HepG2 (cell line): ENCODE results near the gene DDX3Y. TPM values are rescaled to one million over a fixed set of nuclear protein-coding genes. Genes with fewer than 3 reads are reported as not detected.
A peak's percentile ranks its signal among the peaks of the same experiment; 100 is the strongest.

Experiments used
- ATAC-seq: fragments of 200-7000 bp; cut with Tn5 transposase; 3 replicates; pipeline ENCODE4 v1.9.1; 2020; ENCODE audit warnings: mild to moderate bottlenecking, moderate library complexity
- Bru-seq: library from RNA; stranded (reverse); fragments of 400-500 nt; gene quantifications from one replicate; lab custom pipeline; 2021; lab: Mats Ljungman, UMichigan
- BruChase-seq, 2 experiments: library from RNA; stranded (reverse); fragments of 400-500 nt; gene quantifications; one replicate each; lab custom pipeline; 2021; lab: Mats Ljungman, UMichigan
- BruUV-seq: library from RNA; stranded (reverse); fragments of 400-500 nt; replicated peaks from 2 replicates; lab custom pipeline; 2021; lab: Mats Ljungman, UMichigan
- CTCF ChIA-PET: fragments of 300-600 bp; formaldehyde crosslinking; extraction: SDS; loops from one replicate; lab custom pipeline; 2021; ENCODE audit warnings: low total read pairs, inconsistent platforms, low intra/inter-chr PET ratio; lab: Yijun Ruan, JAX
- POLR2A ChIA-PET: fragments of 350-600 bp; sonication (Branson Sonifier 250); formaldehyde crosslinking; loops from one replicate; lab custom pipeline; 2020; ENCODE audit warnings: antibody characterized with exemption, inconsistent platforms; lab: Yijun Ruan, JAX
- DNase-seq: peaks from one replicate; pipeline ENCODE4 v3.0.0-alpha.2; 2015; ENCODE audit warnings: low spot score
- FAIRE-seq: peaks from 3 replicates; lab custom pipeline; 2011; peaks lifted over from hg19 to GRCh38; lab: Jason Lieb, UNC
- H2AFZ ChIP-seq: one replicate; pipeline ENCODE4 v1.6.1; 2011; ENCODE audit warnings: low read length, inconsistent platforms
- H3K27ac ChIP-seq: fragments of 300-600 bp; 3 replicates; pipeline ENCODE4 v1.8.0; 2011; ENCODE audit warnings: mixed run types, mild to moderate bottlenecking, mixed read lengths, low read length, inconsistent platforms; ENCODE audit not compliant: insufficient read depth; ENCODE audit errors: extremely low read length
- H3K27me3 ChIP-seq, 2 experiments: fragments of 200-600 bp in 1 of 2; 2 replicates in 1 of 2; 3 replicates in 1 of 2; pipeline versions ENCODE4 v1.6.0 to v1.8.0; 2011; ENCODE audit warnings: low read length in 2 of 2, mild to moderate bottlenecking in 2 of 2, moderate library complexity in 2 of 2, inconsistent platforms in 1 of 2; ENCODE audit not compliant: insufficient read depth in 2 of 2, control insufficient read depth in 1 of 2
- H3K36me3 ChIP-seq, 2 experiments: fragments of 200-600 bp in 1 of 2; replicated peaks in 1 of 2; 2 replicates in 1 of 2; 3 replicates in 1 of 2; pipeline versions ENCODE4 v1.5.1 to v1.8.0; 2011; ENCODE audit warnings: low read length in 2 of 2, inconsistent platforms in 1 of 2; ENCODE audit not compliant: insufficient read depth in 2 of 2, control insufficient read depth in 1 of 2
- H3K4me1 ChIP-seq: 2 replicates; pipeline ENCODE4 v1.5.1; 2012; ENCODE audit warnings: low read length, inconsistent platforms; ENCODE audit not compliant: insufficient read depth
- H3K4me2 ChIP-seq: 2 replicates; pipeline ENCODE4 v1.6.0; 2011; ENCODE audit warnings: low read depth, low read length, inconsistent platforms
- H3K4me3 ChIP-seq, 3 experiments: fragments of 200-600 bp in 1 of 3; sonication (generic), shearing (Covaris generic) in 1 of 3; replicated peaks in 1 of 3; 2 replicates each; pipeline ENCODE4 v1.5.1; 2011 to 2016; ENCODE audit warnings: low read length in 3 of 3, inconsistent platforms in 2 of 3, low read depth in 2 of 3, mild to moderate bottlenecking in 2 of 3, control low read depth in 1 of 3, mixed read lengths in 1 of 3; ENCODE audit not compliant: insufficient read depth in 1 of 3
- H3K79me2 ChIP-seq: one replicate; pipeline ENCODE4 v1.6.1; 2011; ENCODE audit warnings: low read length, inconsistent platforms; ENCODE audit not compliant: insufficient read depth
- H3K9ac ChIP-seq: 2 replicates; pipeline ENCODE4 v1.6.0; 2011; ENCODE audit warnings: mild to moderate bottlenecking, low read depth, low read length, inconsistent platforms; ENCODE audit not compliant: insufficient read depth
- H3K9me3 ChIP-seq: 2 replicates; pipeline ENCODE4 v1.5.1; 2012; ENCODE audit warnings: mild to moderate bottlenecking, low read length
- H4K20me1 ChIP-seq: 2 replicates; pipeline ENCODE4 v1.6.0; 2011; ENCODE audit warnings: inconsistent platforms, mild to moderate bottlenecking, low read length, moderate library complexity; ENCODE audit not compliant: insufficient read depth
- ARID2 ChIP-seq: sonication (generic); formaldehyde crosslinking; IDR thresholded peaks from 2 replicates; pipeline ENCODE4 v1.8.1; 2022; ENCODE audit warnings: mild to moderate bottlenecking, missing genetic modification reagents, borderline replicate concordance
- DMAP1 ChIP-seq: IDR thresholded peaks from 2 replicates; pipeline ENCODE4 v1.6.1; 2016
- FOSL2 ChIP-seq: sonication (generic); formaldehyde crosslinking; IDR thresholded peaks from 2 replicates; pipeline ENCODE4 v1.4.0; 2020; ENCODE audit warnings: missing genetic modification reagents
- ISX ChIP-seq: sonication (generic); formaldehyde crosslinking; conservative IDR thresholded peaks from 2 replicates; pipeline ENCODE4 v1.5.0; 2020; ENCODE audit warnings: missing genetic modification reagents
- KDM2A ChIP-seq: sonication (generic); formaldehyde crosslinking; IDR thresholded peaks from 2 replicates; pipeline ENCODE4 v1.4.0; 2020; ENCODE audit warnings: low read depth, missing genetic modification reagents, borderline replicate concordance
- KMT2B ChIP-seq: IDR thresholded peaks from 2 replicates; pipeline ENCODE4 v1.6.1; 2016; ENCODE audit warnings: missing genetic modification reagents, missing compliant biosample characterization
- MIER3 ChIP-seq: IDR thresholded peaks from 2 replicates; pipeline ENCODE4 v1.6.1; 2016; ENCODE audit warnings: missing compliant biosample characterization, borderline replicate concordance
- NFYB ChIP-seq: sonication (generic); formaldehyde crosslinking; IDR thresholded peaks from 2 replicates; pipeline ENCODE4 v1.4.0; 2020; ENCODE audit warnings: missing genetic modification reagents
- SAP130 ChIP-seq: IDR thresholded peaks from 2 replicates; pipeline ENCODE4 v1.6.1; 2016; ENCODE audit warnings: low read depth
- TAF1 ChIP-seq: sonication (generic); formaldehyde crosslinking; IDR thresholded peaks from 2 replicates; pipeline ENCODE4 v1.4.0; 2020; ENCODE audit warnings: missing genetic modification reagents
- ZBTB43 ChIP-seq: sonication (generic); formaldehyde crosslinking; conservative IDR thresholded peaks from 2 replicates; pipeline ENCODE4 v1.4.0; 2020; ENCODE audit warnings: missing genetic modification reagents
- ZFX ChIP-seq: sonication (generic); formaldehyde crosslinking; IDR thresholded peaks from 2 replicates; pipeline ENCODE4 v1.4.0; 2020; ENCODE audit warnings: mild to moderate bottlenecking, low read depth, missing genetic modification reagents, moderate library complexity
- ZKSCAN1 ChIP-seq: fragments of 150-350 bp; IDR thresholded peaks from 2 replicates; pipeline ENCODE4 v1.6.1; 2014; ENCODE audit warnings: low read length
- ZNF331 ChIP-seq: sonication (generic); formaldehyde crosslinking; IDR thresholded peaks from 2 replicates; pipeline ENCODE4 v1.4.0; 2020; ENCODE audit warnings: missing genetic modification reagents
- WGBS: methylation state at CpG from one replicate; pipeline ENCODE4 v1.1.6; 2017; ENCODE audit warnings: low lambda C conversion rate; 5-methylcytosine and 5-hydroxymethylcytosine counted together
- in situ Hi-C: cut with HindIII; loops from 2 replicates; pipeline ENCODE4 v1.10.0; 2017; ENCODE audit warnings: low pct_unique_long_range_greater_than_20kb; ENCODE audit not compliant: extremely low pct_ligation_motif_present
- intact Hi-C: fragments of 100-400 bp; cut with micrococcal nuclease; formaldehyde crosslinking; loops from one replicate; pipeline ENCODE4 v1.10.0; 2022; ENCODE audit not compliant: unreplicated experiment
- long read RNA-seq, 2 experiments: library from RNA in 1 of 2; library from polyadenylated mRNA in 1 of 2; stranded (forward) in 1 of 2; unstranded in 1 of 2; transcript quantifications; one replicate each; pipeline ENCODE4 v2.0.0, GENCODE V29; 2019 to 2022
- polyA minus RNA-seq, 3 experiments: library from RNA; depleted of rRNA, polyadenylated mRNA; stranded (reverse); fragments of >200 nt; gene quantifications; 2 replicates each; pipeline ENCODE4 v1.2.3, GENCODE V29; 2011; ENCODE audit warnings: low replicate concordance in 1 of 3
- polyA plus RNA-seq, 8 experiments: library from polyadenylated mRNA; depleted of rRNA in 3 of 8; stranded (reverse) in 7 of 8; unstranded in 1 of 8; fragments of >200 nt; fragmentation: Illumina TruSeq in 4 of 8; extraction: Trizol in 4 of 8; gene quantifications; 2 replicates each; pipeline versions ENCODE4 v1.2.1 to v1.2.3, GENCODE V29; 2011 to 2016; ENCODE audit warnings: low read depth in 4 of 8, missing spikeins in 1 of 8, mixed read lengths in 1 of 8; ENCODE audit not compliant: insufficient read depth in 1 of 8
- total RNA-seq, 5 experiments: library from RNA; depleted of rRNA; stranded (reverse); fragments of >200 nt; fragmentation: Illumina TruSeq; extraction: Trizol; gene quantifications; 2 replicates each; pipeline ENCODE4 v1.2.3, GENCODE V29; 2016; ENCODE audit warnings: low read depth in 1 of 5
- TF ChIP-seq, protein P1 (sequence below): sonication (generic); formaldehyde crosslinking; IDR thresholded peaks from 2 replicates; pipeline ENCODE4 v1.9.0; 2022; ENCODE audit warnings: low read depth, missing genetic modification reagents

The DDX3Y gene
- total RNA-seq (2016; rRNA removed; fragmentation: Illumina TruSeq; extraction: Trizol) (112 and 135 TPM in 2 replicates), polyA plus RNA-seq (2011; rRNA removed) (102 and 113 TPM in 2 replicates), polyA minus RNA-seq (2011; rRNA and poly(A)+ RNA removed; ENCODE audit: low replicate concordance) (23.3 TPM in 1 of 2 replicates, not detected in the other), Bru-seq, nascent RNA (percentile 97 among the genes with signal in this experiment), BruChase-seq, experiment 1, labeled RNA remaining after a 6-hour chase (percentile 99 among the genes with signal in this experiment), BruChase-seq, experiment 2, labeled RNA remaining after a 2-hour chase (percentile 99 among the genes with signal in this experiment)
- 23.4 and 24.8 TPM in 2 replicates for total RNA-seq (2016; cell fraction: cytosol; rRNA removed; fragmentation: Illumina TruSeq; extraction: Trizol; ENCODE audit: low read depth)
- 114 and 133 TPM in 2 replicates for total RNA-seq (2016; cell fraction: insoluble cytoplasmic fraction; rRNA removed; fragmentation: Illumina TruSeq; extraction: Trizol)
- total RNA-seq (2016; cell fraction: membrane; rRNA removed; fragmentation: Illumina TruSeq; extraction: Trizol): 12.8 and 18.6 TPM in 2 replicates
- 192 and 199 TPM in 2 replicates for total RNA-seq (2016; cell fraction: nucleus; rRNA removed; fragmentation: Illumina TruSeq; extraction: Trizol)
- polyA plus RNA-seq (2011; cell fraction: cytosol; rRNA removed): 14.7 and 24.8 TPM in 2 replicates
- polyA plus RNA-seq (2011; cell fraction: nucleus; rRNA removed): 252 and 367 TPM in 2 replicates
- 133 and 160 TPM in 2 replicates for polyA plus RNA-seq (2012)
- polyA plus RNA-seq (2016; cell fraction: cytosol; fragmentation: Illumina TruSeq; extraction: Trizol; ENCODE audit: low read depth): 1.2 and 1.7 TPM in 2 replicates
- polyA plus RNA-seq (2016; cell fraction: insoluble cytoplasmic fraction; fragmentation: Illumina TruSeq; extraction: Trizol; ENCODE audit: low read depth): 70.5 and 71.6 TPM in 2 replicates
- polyA plus RNA-seq (2016; cell fraction: membrane; fragmentation: Illumina TruSeq; extraction: Trizol; ENCODE audit: low read depth): 3.6 and 5.0 TPM in 2 replicates
- 182 and 217 TPM in 2 replicates for polyA plus RNA-seq (2016; cell fraction: nucleus; fragmentation: Illumina TruSeq; extraction: Trizol; ENCODE audit: insufficient read depth, low read depth)
- 24.7 and 31.3 TPM in 2 replicates for polyA minus RNA-seq (2011; cell fraction: cytosol; rRNA and poly(A)+ RNA removed)
- polyA minus RNA-seq (2011; cell fraction: nucleus; rRNA and poly(A)+ RNA removed): 469 and 473 TPM in 2 replicates
- long read RNA-seq, experiment 1, full-length matches to known transcripts: 12 of 20 reads
- long read RNA-seq, experiment 1, partial matches to known transcripts: 2 of 20 reads
- long read RNA-seq, experiment 1, other reads (novel, unspliced or antisense): 6 of 20 reads
- long read RNA-seq, experiment 2, full-length matches to known transcripts: 13 of 69 reads
- long read RNA-seq, experiment 2, partial matches to known transcripts: 7 of 69 reads
- long read RNA-seq, experiment 2, other reads (novel, unspliced or antisense): 49 of 69 reads

- H3K4me3 ChIP-seq: peak within 1 kb of the TSS; percentile 70 to 94 (median 77)
- peak; percentile 99 for FAIRE-seq
- ChIA-PET CTCF (no interaction called here), POLR2A (interaction anchor here (0.8 to 1.0 kb wide), 2 partner anchors 14 to 800 kb away, joined by 3 to 4 read pairs; no protein-coding TSS in a partner anchor)
- DNase-seq: peak; percentile 85
- in situ Hi-C loops: loop anchor here (25.0 kb wide), 1 partner anchor 432 kb away; no protein-coding TSS in a partner anchor
- H2AFZ ChIP-seq: peak within 1 kb of the TSS; percentile 98
- H3K27ac ChIP-seq: peak within 1 kb of the TSS; percentile 96
- intact Hi-C loops: no loop called here
- no peaks in the 10 kb centered on the region for H3K36me3 ChIP-seq
- BruUV-seq: TSS peak; percentile 67
- H3K9ac ChIP-seq: peak within 1 kb of the TSS; percentile 98
- peaks cover 40% of the 10 kb centered on the region for H4K20me1 ChIP-seq
- ATAC-seq: peak; percentile 96
- H3K9me3 ChIP-seq: no peaks in the 10 kb centered on the region
- 10% methylated on average over 12 of the region's 54 CpGs for WGBS
- peaks cover 28% of the 10 kb centered on the region for H3K4me1 ChIP-seq
- peak within 1 kb of the TSS; percentile 71 for H3K4me2 ChIP-seq
- peaks cover 52% of the 10 kb centered on the region for H3K79me2 ChIP-seq
- no peaks in the 10 kb centered on the region; a peak in 1 of 5 replicates for H3K27me3 ChIP-seq
- TF ChIP-seq TAF1 (peak; percentile 61), ZKSCAN1 (no peak), SAP130 (CRISPR knock-in tag) (peak; percentile 28; the same call in 1 of the 2 replicates), ZFX (CRISPR knock-in tag) (no peak), ISX (CRISPR knock-in tag) (no peak), FOSL2 (CRISPR knock-in tag) (peak; percentile 76), KMT2B (CRISPR knock-in tag) (0 out of 2 replicates have a peak, but pooled peaks have one; percentile 16), MIER3 (CRISPR knock-in tag) (0 out of 2 replicates have a peak, but pooled peaks have one; percentile 22), ZNF331 (CRISPR knock-in tag) (0 out of 2 replicates have a peak, but pooled peaks have one; percentile 5), KDM2A (CRISPR knock-in tag) (peak; percentile 13; the same call in 1 of the 2 replicates), ZBTB43 (CRISPR knock-in tag) (no peak), NFYB (CRISPR knock-in tag) (peak; percentile 29; the same call in 1 of the 2 replicates), ARID2 (CRISPR knock-in tag) (0 out of 2 replicates have a peak, but pooled peaks have one; percentile 27), DMAP1 (CRISPR knock-in tag) (peak; percentile 70)
- TF ChIP-seq, protein P1, sequence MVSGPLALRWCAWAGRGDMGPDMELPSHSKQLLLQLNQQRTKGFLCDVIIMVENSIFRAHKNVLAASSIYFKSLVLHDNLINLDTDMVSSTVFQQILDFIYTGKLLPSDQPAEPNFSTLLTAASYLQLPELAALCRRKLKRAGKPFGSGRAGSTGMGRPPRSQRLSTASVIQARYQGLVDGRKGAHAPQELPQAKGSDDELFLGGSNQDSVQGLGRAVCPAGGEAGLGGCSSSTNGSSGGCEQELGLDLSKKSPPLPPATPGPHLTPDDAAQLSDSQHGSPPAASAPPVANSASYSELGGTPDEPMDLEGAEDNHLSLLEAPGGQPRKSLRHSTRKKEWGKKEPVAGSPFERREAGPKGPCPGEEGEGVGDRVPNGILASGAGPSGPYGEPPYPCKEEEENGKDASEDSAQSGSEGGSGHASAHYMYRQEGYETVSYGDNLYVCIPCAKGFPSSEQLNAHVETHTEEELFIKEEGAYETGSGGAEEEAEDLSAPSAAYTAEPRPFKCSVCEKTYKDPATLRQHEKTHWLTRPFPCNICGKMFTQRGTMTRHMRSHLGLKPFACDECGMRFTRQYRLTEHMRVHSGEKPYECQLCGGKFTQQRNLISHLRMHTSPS (CRISPR knock-in tag): no peak
Measured at GRCh38 chrY:12904618-12905516, at the start of gene DDX3Y. TSS of gene DDX3Y (plus strand) at chrY:12904868. CDS start at chrY:12904937, 69 bp downstream.
